Thyroid gland (tissue), 4 donors: ENCODE results near the gene BAK1.

Experiments
- CTCF ChIP-seq, 6 experiments: fragments of 200-600 bp in 3 of 6; fragments of 450-650 bp in 3 of 6; sonication (generic) in 3 of 6; IDR thresholded peaks; one replicate each; pipeline ENCODE4 v1.5.1; 2016 to 2019; ENCODE audit warnings: antibody characterized with exemption in 6 of 6, mild to moderate bottlenecking in 2 of 6, inconsistent platforms in 1 of 6, moderate library complexity in 1 of 6
- POLR2A ChIP-seq, 2 donors: fragments of 450-650 bp; IDR thresholded peaks; one replicate each; pipeline ENCODE4 v1.6.1; 2017; ENCODE audit warnings: antibody characterized with exemption in 2 of 2, mild to moderate bottlenecking in 2 of 2, moderate library complexity in 1 of 2

- no peak for TF ChIP-seq CTCF (IDR thresholded peaks at IDR 0.05)
- no peak for TF ChIP-seq POLR2A (IDR thresholded peaks at IDR 0.05)
These were observed 48.4 kb upstream of the BAK1 start for GRCh38 chr6:33628401-33628964.
